Measurements from ENCODE around the gene ZBTB7B.

ZBTB7B gene

GRCh38 chr1:155018617-155019348, 16.2 kb downstream of the ZBTB7B start:
- DNase-seq: no peak

DNA sequence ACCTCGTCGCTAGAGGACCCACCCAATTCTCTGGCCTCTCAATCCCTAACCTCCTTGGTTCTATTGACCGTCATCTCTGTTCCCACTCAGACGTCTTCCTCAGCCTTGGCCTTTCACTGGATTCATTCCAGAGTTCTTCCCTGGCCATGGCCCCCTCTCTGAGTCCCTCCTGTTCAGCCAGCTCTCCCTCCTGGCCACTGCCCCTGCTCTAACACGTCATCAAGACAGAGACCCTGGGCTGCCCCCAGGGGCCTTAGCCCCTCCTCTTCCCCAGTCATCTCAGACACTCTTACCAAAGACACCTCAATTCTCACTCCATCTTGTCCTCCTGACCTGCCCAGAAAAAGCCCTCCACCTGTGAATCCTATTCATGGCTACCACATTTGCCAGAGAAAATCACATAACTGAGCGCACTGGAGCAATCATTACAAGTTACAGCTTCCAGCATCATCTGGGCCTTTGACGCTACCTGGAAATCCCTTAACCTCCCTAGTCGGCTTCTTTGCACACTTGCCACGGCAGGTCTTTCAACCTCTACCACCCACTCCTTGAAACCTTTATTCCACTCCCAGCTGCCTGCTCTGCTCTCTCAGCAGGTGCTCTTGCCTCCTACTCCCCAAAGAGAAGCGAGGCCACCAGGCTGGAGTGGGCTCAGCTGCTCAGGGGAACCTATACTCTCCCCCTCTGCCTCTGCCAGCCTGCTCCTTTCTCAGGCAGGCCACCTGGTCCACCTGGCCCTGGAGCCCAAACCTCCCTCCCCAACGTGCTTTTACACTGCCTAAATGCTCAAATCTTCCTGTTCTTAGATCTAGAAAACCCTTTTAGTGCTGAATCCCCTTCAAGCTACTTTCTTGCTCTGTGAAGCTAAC, 17.0 kb downstream of the ZBTB7B start:
- DNase-seq: no peak

- DNase-seq: no peak
Observed at GRCh38 chr1:155022136-155022926, 19.7 kb downstream of the ZBTB7B start.

DNA sequence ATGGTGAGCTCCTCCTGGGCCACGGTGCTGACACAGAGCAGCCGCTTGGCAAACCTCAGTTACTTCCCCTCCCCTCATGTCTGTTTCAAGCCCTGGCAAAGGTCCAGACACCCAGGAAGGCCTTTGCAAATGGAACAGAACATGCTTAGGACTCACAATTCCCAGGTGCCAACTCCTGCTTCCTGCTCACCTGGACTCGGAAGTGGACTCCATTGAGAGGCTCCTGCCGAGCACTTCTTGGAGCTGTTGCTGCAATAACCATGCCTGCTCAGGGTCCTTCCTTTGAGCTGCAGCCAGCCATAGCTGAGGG, 20.3 kb downstream of the ZBTB7B start:
- peak; percentile 75 for DNase-seq

DNA sequence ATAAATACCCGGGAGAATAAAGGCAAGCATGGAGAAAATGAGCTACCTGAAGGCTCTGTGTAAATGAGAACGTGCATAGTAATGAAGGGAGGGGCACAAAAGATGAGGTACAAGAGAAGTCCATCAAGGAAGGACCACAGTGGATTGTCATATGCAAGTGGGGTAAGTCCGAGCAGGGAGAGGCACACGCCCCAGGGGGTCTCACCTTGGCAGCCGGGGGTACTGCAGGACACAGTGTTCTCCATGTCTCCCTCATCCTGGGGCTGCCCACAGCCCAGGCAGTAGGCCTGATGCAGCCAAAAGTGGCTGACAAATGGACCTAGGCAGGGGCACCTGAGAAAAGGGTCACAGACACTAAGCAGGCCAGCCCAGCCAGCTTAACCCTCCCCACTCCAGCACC, 21.0 kb downstream of the ZBTB7B start:
- no peak for DNase-seq

DNA sequence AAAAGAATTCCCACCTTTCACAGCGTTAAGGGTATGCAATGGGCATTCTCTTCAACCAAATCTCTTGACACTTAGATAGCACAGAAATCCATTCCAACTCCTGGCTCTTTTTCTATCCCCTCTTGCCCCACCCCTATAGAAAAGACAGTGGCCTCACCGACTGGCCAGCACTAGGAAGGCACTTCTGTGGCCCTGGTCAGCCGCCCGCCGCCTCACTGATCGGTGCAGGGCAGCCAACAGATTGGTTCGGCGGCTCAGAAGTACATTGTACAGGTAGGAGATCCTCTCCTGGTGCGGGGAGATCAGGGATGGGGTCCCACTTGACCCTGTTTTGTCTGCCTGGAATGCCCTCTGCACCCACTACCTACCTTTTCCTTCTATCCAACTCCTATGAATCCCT, 21.7 kb downstream of the ZBTB7B start:
- no peak for DNase-seq

- no peak for DNase-seq
Observed at GRCh38 chr1:155026154-155026553, 23.6 kb downstream of the ZBTB7B start.

DNA sequence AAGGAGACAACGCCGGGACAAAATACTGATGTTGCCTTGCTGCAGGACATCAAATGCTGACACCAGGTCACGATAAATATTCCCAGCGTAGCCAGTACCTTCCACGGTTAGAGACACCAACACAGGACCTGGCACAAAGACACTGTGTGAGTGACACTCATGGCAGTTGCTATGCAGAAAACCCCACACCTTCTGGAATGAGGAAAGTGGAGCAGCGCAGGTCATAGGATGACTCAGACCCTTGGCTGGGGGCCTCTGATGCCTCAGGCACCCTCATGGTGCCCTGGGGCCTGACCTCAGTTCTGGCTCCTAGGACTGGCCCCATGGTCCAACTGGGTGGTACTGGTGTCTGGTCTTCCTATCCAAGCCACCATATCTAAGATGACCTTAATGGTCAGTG, 24.0 kb downstream of the ZBTB7B start:
- DNase-seq: no peak

DNA sequence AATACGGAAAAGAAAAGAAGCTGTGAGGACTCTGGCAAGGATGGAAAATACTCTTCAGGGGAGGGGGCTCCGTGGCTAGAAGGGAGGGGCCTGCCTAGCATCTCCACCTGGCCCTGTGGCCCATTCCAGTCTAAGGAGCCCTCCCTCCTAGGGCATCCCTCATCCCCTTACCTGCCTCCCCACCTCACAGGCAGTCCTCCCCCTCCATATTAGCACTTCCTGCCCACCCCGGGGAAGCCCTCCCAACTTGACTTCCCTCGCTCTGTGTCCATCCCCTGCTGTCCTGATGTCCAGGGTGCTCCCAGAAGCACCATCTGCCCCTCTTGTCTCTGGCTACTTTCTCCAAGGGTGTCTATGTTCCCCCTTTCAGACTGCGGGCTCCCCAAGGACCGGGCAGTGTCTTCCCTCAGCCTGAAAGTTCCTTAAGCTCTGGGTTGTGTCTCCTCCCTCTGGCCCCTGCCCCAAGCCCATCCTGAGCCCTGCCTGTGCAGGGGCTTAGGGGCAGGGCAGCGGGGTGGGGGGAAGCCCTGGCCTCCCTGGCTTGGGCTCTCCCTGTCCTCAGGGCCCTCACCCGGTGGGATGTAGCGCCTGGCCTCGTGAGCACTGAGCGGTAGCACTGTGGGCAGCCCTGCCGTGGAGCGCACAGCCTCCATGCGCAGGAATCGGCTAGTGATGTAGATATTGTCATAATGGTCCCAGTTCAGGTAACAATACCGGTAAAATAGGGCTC, 27.1 kb downstream of the ZBTB7B start:
- DNase-seq: no peak

GRCh38 chr1:155030243-155030795, 27.7 kb downstream of the ZBTB7B start:
- no peak for DNase-seq

DNA sequence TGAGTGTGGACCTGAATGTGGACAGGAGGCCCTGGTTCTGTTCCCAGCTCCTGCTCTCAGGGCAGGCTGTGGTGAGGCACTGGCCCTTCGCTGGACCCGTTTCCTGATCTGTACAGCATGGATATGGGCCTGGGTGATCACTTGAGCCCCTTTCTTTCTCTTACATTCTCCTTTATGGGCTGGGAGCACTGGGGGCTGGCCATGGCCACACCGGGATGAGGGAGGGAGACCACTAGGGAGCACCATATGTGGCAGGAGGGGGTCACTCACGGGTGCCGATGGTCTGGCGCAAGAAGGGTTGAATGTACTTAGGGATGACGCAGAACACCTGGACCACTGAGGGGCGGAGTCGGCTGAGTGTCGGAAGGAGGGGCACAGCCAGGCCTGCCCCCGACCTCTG, 28.3 kb downstream of the ZBTB7B start:
- DNase-seq: no peak

DNA sequence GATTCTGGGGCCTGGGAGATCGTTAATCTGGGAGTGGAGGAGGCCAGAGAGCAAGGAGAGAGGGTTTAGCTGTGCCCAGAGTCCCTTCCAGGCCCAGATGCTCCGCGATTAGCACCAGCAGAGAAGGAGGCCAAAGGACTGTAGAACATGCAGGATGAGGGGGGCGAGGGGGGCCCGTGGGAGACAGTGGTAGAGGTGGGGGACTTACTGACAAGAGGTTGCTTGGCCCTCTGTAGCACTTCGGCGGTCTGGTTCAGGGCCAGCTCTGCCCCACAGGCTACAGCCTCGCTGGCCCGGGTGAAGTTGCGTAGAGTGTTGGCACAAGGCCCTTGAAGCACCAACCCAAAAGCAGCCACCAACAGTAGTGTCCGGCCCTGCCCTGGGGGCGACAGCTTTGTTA, 30.3 kb downstream of the ZBTB7B start:
- DNase-seq: no peak

- DNase-seq: no peak
Observed at GRCh38 chr1:155033524-155033923, 30.9 kb downstream of the ZBTB7B start, which contains the start of the genes DCST1 and DCST2. Gene DCST1, plus strand, starts transcription at chr1:155033824. Its CDS starts 213 bp downstream, at chr1:155034037. Gene DCST2, minus strand, starts transcription at chr1:155033781. Its CDS starts 80 bp downstream, at chr1:155033701.

GRCh38 chr1:155034318-155035208, 32.0 kb downstream of the ZBTB7B start:
- DNase-seq: no peak

DNA sequence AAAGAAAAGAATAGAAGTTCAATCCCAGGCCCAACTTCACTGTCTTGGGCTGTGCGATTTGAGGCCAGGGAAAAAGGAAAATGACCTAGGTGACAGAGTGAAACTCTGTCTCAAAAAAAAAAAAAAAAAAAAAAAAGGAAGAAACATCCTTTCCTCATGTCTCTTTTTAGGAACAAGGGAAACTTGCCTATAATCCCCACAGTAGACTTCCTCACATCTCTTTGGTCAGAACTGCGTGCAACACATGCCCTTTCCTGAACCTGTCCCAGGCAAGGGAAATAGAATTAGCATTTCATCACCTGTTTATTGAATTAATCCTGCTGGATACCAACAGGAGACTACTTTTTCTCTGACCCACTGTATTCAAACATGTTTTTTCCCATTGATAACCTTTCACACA, 33.3 kb downstream of the ZBTB7B start:
- DNase-seq: no peak

GRCh38 chr1:155037043-155037442, 34.4 kb downstream of the ZBTB7B start:
- no peak for DNase-seq

DNA sequence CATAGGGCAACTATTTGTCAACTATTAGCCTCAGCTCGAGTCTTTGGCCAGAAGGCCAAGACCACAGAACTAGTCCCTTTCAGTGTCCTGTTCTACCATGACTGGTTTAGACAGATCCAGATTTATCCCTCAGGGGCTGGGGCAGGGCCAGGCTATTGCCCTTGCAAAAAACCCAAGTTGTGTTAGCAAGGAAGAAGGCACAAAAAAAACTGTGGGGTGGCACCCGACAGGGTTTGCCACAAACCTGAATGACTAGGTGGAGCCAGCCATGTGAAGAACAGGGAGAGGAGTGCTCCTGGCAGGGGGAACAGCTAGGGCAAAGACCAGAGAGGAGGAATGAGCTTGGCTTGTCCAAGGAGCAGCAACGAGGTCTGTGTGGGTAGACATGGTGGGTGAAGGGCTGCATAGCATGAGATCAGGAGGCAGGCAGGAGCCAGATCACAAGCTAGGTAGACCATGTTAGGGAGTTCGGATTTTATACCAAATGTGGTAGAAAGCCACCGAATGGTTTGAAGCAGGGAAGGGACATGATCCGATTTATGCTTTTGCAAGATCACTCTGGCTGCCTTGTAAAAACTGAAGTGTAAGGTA, 35.3 kb downstream of the ZBTB7B start:
- no peak for DNase-seq

DNA sequence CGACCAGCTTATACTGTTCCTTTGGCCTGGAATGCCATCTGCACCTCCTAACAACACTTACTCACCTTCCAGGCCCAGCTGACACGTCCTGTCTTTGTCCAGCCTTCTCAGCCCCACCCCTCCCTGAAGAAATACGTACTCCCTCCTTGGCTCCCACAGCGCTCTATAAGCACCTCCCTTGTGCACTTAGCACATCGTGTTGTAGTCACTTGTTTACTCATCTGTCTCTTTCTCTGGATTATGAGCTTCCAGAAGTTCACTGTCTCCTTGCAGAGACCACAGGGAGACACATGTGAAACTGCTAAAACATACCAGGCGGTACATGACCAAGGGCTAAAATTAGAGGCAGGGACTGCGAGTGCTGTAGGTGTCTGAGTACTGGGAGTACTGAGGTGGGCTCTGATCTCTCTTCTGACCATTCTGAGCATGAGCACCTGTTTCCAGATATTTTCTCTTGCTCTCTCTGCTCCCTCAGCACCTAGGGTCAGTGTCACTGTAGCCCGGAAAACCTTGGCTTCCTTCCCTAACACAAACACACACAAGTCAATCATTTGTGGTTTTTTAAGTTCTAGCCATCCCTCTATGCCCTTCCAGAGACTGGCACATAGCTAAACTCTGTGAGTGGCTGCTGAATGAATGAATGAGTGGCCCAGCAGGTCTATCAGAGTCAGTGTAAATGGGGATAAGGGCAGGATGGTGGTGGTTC, 36.2 kb downstream of the ZBTB7B start:
- no peak for DNase-seq

- DNase-seq: no peak
Observed at GRCh38 chr1:155039308-155039669, 36.7 kb downstream of the ZBTB7B start.

DNA sequence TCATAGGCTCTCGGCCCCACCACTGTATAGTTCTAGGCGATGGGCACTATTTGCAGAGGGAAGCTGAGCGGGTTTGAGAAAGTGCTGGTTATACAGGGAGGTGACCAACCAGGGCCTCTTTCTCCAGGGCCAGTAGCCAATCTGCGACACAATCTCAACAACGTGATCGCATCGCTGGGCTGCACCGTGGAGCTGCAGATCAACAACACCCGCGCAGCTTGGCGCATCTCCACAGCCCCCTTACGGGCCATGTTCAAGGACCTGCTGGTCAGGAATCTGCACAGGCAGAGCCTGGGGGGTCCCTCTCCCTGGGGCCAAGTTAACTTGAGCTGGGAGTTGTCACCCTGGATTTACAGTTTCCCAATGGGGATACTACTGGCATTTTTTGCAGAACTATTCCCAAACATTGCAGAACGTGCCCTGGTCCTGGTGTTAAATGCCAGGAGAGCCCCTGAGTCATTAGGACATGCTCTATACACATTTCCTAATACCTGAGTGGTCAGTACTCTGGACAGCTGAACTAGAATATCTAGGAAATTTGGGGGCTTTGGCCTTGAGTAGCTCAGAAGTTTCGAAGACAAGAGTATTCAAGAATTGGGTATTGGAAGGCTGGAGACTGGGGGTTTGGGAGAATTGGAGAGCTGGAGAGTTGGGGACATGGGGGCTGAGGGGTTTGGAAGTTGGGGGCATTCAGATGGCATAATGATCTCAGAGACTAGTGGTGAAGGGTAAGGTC, 37.9 kb downstream of the ZBTB7B start:
- DNase-seq: no peak
